HEK293T (cell line): Measurements from ENCODE around the gene RSKR.

Experiments used
- CTCF ChIA-PET: fragments of 350-600 bp; formaldehyde crosslinking; extraction: SDS; loops from one replicate; lab custom pipeline; 2021; ENCODE audit warnings: antibody characterized with exemption, inconsistent platforms; lab: Yijun Ruan, JAX
- POLR2A ChIA-PET: fragments of 350-600 bp; formaldehyde crosslinking; extraction: SDS; loops from one replicate; lab custom pipeline; 2020; ENCODE audit warnings: antibody characterized with exemption, inconsistent platforms; lab: Yijun Ruan, JAX
- DNase-seq: peaks from one replicate; pipeline ENCODE4 v3.0.0; 2012; ENCODE audit warnings: mixed read lengths; ENCODE audit errors: extremely low spot score
- ARNT ChIP-seq: fragments of 450-650 bp; IDR thresholded peaks from 2 replicates; pipeline ENCODE4 v1.6.1; 2017; ENCODE audit warnings: mild to moderate bottlenecking
- BHLHE40 ChIP-seq: fragments of 450-650 bp; IDR thresholded peaks from 2 replicates; pipeline ENCODE4 v1.6.1; 2016; ENCODE audit warnings: mild to moderate bottlenecking, moderate library complexity, borderline replicate concordance
- CTBP1 ChIP-seq: fragments of 450-650 bp; IDR thresholded peaks from 2 replicates; pipeline ENCODE4 v1.6.1; 2016; ENCODE audit warnings: borderline replicate concordance
- ELF4 ChIP-seq: fragments of 450-650 bp; IDR thresholded peaks from 2 replicates; pipeline ENCODE4 v1.6.1; 2017; ENCODE audit warnings: antibody characterized with exemption
- FOXA1 ChIP-seq: fragments of 450-650 bp; IDR thresholded peaks from 2 replicates; pipeline ENCODE4 v1.6.1; 2016; ENCODE audit warnings: mild to moderate bottlenecking
- FOXK2 ChIP-seq: fragments of 450-650 bp; IDR thresholded peaks from 2 replicates; pipeline ENCODE4 v1.6.1; 2016; ENCODE audit warnings: mild to moderate bottlenecking
- FOXM1 ChIP-seq: fragments of 450-650 bp; IDR thresholded peaks from 2 replicates; pipeline ENCODE4 v1.6.1; 2017; ENCODE audit warnings: mild to moderate bottlenecking, borderline replicate concordance
- HDGF ChIP-seq: fragments of 450-650 bp; IDR thresholded peaks from 2 replicates; pipeline ENCODE4 v1.6.1; 2017; ENCODE audit warnings: antibody characterized with exemption, borderline replicate concordance
- L3MBTL2 ChIP-seq: fragments of 450-650 bp; conservative IDR thresholded peaks from 2 replicates; pipeline ENCODE4 v1.6.1; 2016; ENCODE audit warnings: mild to moderate bottlenecking
- LEF1 ChIP-seq: fragments of 450-650 bp; IDR thresholded peaks from 2 replicates; pipeline ENCODE4 v1.6.1; 2017; ENCODE audit warnings: mild to moderate bottlenecking, borderline replicate concordance
- NFRKB ChIP-seq: fragments of 450-650 bp; IDR thresholded peaks from 2 replicates; pipeline ENCODE4 v1.6.1; 2016; ENCODE audit warnings: mild to moderate bottlenecking, moderate library complexity
- SP1 ChIP-seq: fragments of 450-650 bp; IDR thresholded peaks from 2 replicates; pipeline ENCODE4 v1.6.1; 2017
- SUZ12 ChIP-seq: fragments of 450-650 bp; IDR thresholded peaks from 2 replicates; pipeline ENCODE4 v1.6.1; 2016; ENCODE audit warnings: mild to moderate bottlenecking
- TARDBP ChIP-seq: fragments of 450-650 bp; IDR thresholded peaks from 2 replicates; pipeline ENCODE4 v1.6.1; 2016
- ZNF384 ChIP-seq: fragments of 450-650 bp; IDR thresholded peaks from 2 replicates; pipeline ENCODE4 v1.6.1; 2016
- TF ChIP-seq, protein P1 (sequence below): fragments of 450-650 bp; IDR thresholded peaks from 2 replicates; pipeline ENCODE4 v1.6.1; 2016

RSKR gene

DNA sequence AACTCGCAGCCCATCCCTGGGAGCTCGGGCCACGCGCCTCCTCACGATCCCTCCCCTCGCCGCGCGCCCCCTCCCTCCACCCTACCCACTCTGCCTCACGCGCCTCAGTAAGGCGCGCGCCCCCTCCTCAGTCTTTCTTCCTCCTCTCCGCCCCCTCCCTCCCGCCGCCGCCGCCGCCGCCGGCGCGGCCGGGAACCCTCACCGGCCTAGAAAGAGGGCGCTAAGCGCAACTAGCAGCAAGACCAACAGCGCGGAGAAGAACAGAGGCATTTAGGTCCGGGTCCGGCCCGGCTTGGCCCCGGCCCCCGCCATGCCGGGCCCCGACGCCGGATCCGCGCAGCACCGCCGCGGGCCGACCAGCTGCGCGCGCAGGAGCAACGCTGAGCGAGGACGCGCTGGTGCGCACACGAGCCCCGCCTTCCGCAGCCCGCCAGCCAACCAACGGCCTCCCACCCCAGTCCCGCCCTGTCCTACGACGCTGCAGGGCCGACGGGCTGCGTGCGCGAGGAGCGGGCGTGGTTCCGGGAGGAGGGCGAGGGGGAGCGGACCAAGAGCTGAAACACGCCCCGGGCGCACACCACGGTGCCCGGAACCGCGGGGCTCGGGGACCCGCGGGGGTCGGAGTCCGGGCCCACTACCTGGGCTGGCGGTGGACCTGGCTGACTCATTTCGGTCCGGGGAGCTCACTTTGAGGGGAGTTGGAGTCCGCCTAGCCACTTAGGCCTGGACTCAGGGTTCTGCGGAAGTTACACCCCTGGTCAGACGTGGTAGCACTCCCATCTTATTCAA, 31.0 kb upstream of the RSKR start, which contains the start of gene BLTP2:
Gene BLTP2 (minus strand): TSS at position 372 of the 789 bp plus-strand sequence. CDS start 102 bp downstream, at position 270.
- ChIA-PET CTCF (interaction anchor here (0.7 to 1.8 kb wide), 6 partner anchors 13 to 167 kb away, joined by 3 to 7 read pairs (median 3); partner anchors contain the start of genes SDF2 and SUPT6H), POLR2A (interaction anchor here (0.6 to 6.5 kb wide), 23 partner anchors 9 to 308 kb away, joined by 3 to 94 read pairs (median 5); partner anchors contain the start of genes PHF12, PIGS, PROCA1 and RPL23A)
- DNase-seq: peak; percentile 92
- TF ChIP-seq HDGF (no peak), FOXM1 (no peak), CTBP1 (no peak), ZNF384 (no peak), FOXA1 (no peak), ELF4 (no peak), SP1 (no peak), BHLHE40 (no peak), FOXK2 (no peak), LEF1 (no peak), L3MBTL2 (no peak), NFRKB (no peak), ARNT (no peak), SUZ12 (no peak), TARDBP (no peak)
- TF ChIP-seq, protein P1, sequence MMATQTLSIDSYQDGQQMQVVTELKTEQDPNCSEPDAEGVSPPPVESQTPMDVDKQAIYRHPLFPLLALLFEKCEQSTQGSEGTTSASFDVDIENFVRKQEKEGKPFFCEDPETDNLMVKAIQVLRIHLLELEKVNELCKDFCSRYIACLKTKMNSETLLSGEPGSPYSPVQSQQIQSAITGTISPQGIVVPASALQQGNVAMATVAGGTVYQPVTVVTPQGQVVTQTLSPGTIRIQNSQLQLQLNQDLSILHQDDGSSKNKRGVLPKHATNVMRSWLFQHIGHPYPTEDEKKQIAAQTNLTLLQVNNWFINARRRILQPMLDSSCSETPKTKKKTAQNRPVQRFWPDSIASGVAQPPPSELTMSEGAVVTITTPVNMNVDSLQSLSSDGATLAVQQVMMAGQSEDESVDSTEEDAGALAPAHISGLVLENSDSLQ: no peak

DNA sequence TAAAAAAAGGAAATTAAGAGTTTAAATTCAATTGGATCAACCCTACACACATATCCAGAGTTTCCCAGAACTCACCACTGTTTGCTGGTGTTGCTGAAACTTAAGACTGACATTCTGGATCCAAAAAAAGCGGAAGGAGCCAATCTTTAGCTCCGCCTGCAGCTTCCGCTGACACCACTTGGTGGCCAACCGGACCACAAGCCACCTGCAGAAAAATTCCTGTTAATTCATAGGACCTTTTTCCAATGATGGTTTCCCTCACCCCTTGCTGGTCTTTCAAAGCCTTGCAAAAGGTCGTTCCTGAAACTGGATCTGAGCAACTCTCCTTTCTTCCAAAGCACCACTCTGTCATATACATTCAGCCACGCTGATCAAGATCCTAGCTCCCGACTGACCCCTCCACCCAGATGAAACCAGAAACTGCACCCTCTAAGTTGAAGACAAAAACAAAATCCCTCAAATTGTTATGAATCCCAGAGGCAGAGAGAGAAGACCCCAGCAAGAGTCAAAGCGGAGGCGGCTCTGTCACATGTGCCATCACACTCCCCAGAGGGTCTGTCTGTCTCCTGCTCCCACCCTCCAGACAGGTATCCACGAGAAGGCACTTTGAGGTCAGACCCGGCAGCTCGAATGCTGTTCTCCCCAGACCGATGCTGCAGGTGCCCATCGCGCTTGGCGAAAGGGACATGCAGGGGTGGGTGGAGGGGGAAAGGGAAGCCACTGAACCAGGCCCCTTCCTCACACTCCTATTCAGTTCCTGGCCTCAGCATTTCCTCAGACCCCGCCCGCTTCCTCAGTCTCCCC, 30.2 kb upstream of the RSKR start:
- TF ChIP-seq, protein P1: 0 out of 2 replicates have a peak, but pooled peaks have one; percentile 33
- TF ChIP-seq LEF1: no peak
- DNase-seq: peak; percentile 52
- ChIA-PET POLR2A (interaction anchor here (0.6 to 6.5 kb wide), 20 partner anchors 10 to 613 kb away, joined by 3 to 94 read pairs (median 4); partner anchors contain the start of genes PHF12, PIGS, PROCA1 and RPL23A), CTCF (interaction anchor here (0.7 to 1.8 kb wide), 12 partner anchors 9 to 473 kb away, joined by 3 to 8 read pairs (median 3); partner anchors contain the start of genes NEK8, SDF2 and SUPT6H)

DNA sequence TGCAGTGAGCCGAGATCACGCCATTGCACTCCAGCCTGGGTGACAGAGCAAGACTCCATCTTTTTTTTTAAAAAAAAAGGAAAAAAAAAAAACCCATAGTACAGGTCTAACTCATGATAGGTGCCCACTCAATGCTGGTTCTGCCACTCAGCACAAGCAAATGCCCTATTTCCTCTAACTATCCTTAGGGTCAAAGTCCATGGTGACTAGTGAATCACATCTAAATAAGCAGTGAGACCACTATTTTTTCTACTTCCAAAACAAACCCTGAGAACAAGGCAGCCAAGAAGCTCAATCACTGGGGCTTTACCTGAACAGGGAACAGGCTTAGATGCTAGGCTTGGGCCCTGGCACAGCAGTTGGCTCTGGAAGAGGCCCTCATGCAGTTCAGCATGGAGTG, 27.6 kb upstream of the RSKR start:
- DNase-seq: no peak
- ChIA-PET CTCF (no interaction called here), POLR2A (interaction anchor here (1.0 to 6.5 kb wide), 2 partner anchors 9 to 20 kb away, joined by 3 to 94 read pairs; partner anchors contain the start of genes SDF2 and SUPT6H)
- no peak for TF ChIP-seq NFRKB
- no peak for TF ChIP-seq TARDBP
- no peak for TF ChIP-seq L3MBTL2
- no peak for TF ChIP-seq ZNF384
- TF ChIP-seq ELF4: no peak
- TF ChIP-seq FOXK2: no peak
- no peak for TF ChIP-seq FOXM1
- no peak for TF ChIP-seq SUZ12
- TF ChIP-seq LEF1: no peak
- no peak for TF ChIP-seq HDGF
- no peak for TF ChIP-seq CTBP1
- TF ChIP-seq BHLHE40: no peak
- TF ChIP-seq, protein P1: no peak
- no peak for TF ChIP-seq SP1
- TF ChIP-seq ARNT: no peak
- no peak for TF ChIP-seq FOXA1

DNA sequence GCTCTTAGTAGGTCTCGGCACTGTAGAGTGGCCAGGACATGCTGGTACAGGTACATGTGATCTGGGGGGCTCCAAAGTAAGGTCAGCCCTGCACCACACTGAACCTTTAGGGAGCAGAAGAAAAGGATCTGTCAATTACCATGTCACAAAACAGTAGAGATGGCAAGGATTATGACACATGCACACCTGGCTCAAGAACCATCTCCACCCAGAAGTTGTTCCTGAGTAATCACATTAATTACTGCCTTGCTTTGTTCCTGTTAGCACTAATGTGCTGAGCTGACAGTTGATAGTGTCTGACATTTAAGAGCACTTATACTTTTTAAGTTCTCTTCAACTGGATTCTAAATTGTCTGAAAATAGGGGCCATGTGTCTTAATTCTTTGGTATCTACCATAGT, 21.5 kb upstream of the RSKR start:
- TF ChIP-seq SP1 (no peak), NFRKB (no peak), FOXK2 (no peak), TARDBP (no peak), ARNT (no peak), L3MBTL2 (no peak), SUZ12 (no peak), HDGF (no peak), ELF4 (no peak), ZNF384 (no peak), FOXA1 (no peak), BHLHE40 (no peak), CTBP1 (no peak), LEF1 (no peak), FOXM1 (no peak)
- TF ChIP-seq, protein P1: no peak
- DNase-seq: no peak
- ChIA-PET POLR2A (interaction anchor here (5.5 kb wide), 1 partner anchor 9 kb away, joined by 32 read pairs; the partner anchor contains the start of gene BLTP2), CTCF (interaction anchor here (1.0 to 1.2 kb wide), 2 partner anchors 8 to 92 kb away, joined by 3 read pairs; no protein-coding TSS in a partner anchor)
